GM21526 (cell line): ENCODE data around the gene MCIDAS.
A peak's percentile ranks its signal among the peaks of the same experiment; 100 is the strongest.

Experiments
- ATAC-seq: cut with Tn5 transposase; IDR thresholded peaks from one replicate; pipeline ENCODE4 v1.9.1; 2021; ENCODE audit warnings: moderate library complexity; ENCODE audit not compliant: unreplicated experiment, low FRiP score

Gene MCIDAS

GRCh38 chr5:55222985-55223811, 3.9 kb downstream of the MCIDAS start:
- no peak for ATAC-seq

GRCh38 chr5:55222092-55222984, 4.8 kb downstream of the MCIDAS start:
- ATAC-seq = no peak

GRCh38 chr5:55220433-55221185, 6.5 kb downstream of the MCIDAS start:
- no peak for ATAC-seq

GRCh38 chr5:55219770-55220169, 7.3 kb downstream of the MCIDAS start:
- no peak for ATAC-seq

GRCh38 chr5:55218967-55219366, 8.1 kb downstream of the MCIDAS start:
- no peak for ATAC-seq

- no peak for ATAC-seq
These were observed 15.8 kb downstream of the MCIDAS start for GRCh38 chr5:55211184-55211874.

GRCh38 chr5:55205001-55205400, 22.1 kb downstream of the MCIDAS start:
- ATAC-seq = no peak

- no peak for ATAC-seq
These were observed 36.0 kb downstream of the MCIDAS start for GRCh38 chr5:55191165-55191564.

GRCh38 chr5:55188656-55189540, 38.2 kb downstream of the MCIDAS start:
- ATAC-seq = no peak

GRCh38 chr5:55187370-55187769, 39.7 kb downstream of the MCIDAS start:
- no peak for ATAC-seq

GRCh38 chr5:55180016-55180415, 47.1 kb downstream of the MCIDAS start:
- no peak for ATAC-seq

GRCh38 chr5:55177078-55177477, 50.0 kb downstream of the MCIDAS start:
- no peak for ATAC-seq

GRCh38 chr5:55176176-55176818, 50.8 kb downstream of the MCIDAS start:
- no peak for ATAC-seq

- no peak for ATAC-seq
These were observed 51.3 kb downstream of the MCIDAS start for GRCh38 chr5:55175781-55176175.

GRCh38 chr5:55173687-55174230, 53.4 kb downstream of the MCIDAS start:
- peak; percentile 14 for ATAC-seq

- ATAC-seq = peak; percentile 77
These were observed 54.0 kb downstream of the MCIDAS start, which contains the start of gene CDC20B for GRCh38 chr5:55172937-55173686. Gene CDC20B (minus strand): TSS chr5:55173177. CDS start chr5:55173000, 177 bp downstream.

- peak; percentile 63 for ATAC-seq
These were observed 54.8 kb downstream of the MCIDAS start for GRCh38 chr5:55172051-55172899.
